Measurements from ENCODE around the gene TTPAL. TPM values are rescaled to one million over a fixed set of nuclear protein-coding genes. Genes with fewer than 3 reads are reported as not detected.

TTPAL gene
- total RNA-seq, 2 experiments from 2014 or later, result 5.6 to 18.8 TPM

GRCh38 chr20:44465001-44465560 lies 10.6 kb upstream of the TTPAL start:
- H3K9me3 ChIP-seq (ENCODE audit: low read length), result no peaks in the 10 kb centered on the region
- no peak overlapping the region for H3K4me2 ChIP-seq (ENCODE audit: low read length)
- BruUV-seq (replicated peaks), result no TSS peak
- H3K9me2 ChIP-seq (ENCODE audit: insufficient read depth, low read length), result no peaks in the 10 kb centered on the region
- no peak overlapping the region for H3K27ac ChIP-seq (ENCODE audit: low read depth, low read length, poor library complexity, severe bottlenecking)
- DNase-seq (ENCODE audit: low spot score), result no peak
- H2AFZ ChIP-seq (ENCODE audit: low read length), result no peak overlapping the region
- H3K4me3 ChIP-seq (ENCODE audit: low read depth, low read length, poor library complexity, severe bottlenecking), result no peak overlapping the region
- ChIA-PET POLR2A (no interaction called here), CTCF (ENCODE audit: unreplicated experiment) (interaction anchor here (0.6 kb wide), 1 partner anchor 155 kb away, joined by 3 read pairs; no protein-coding TSS in a partner anchor)
- H3K79me2 ChIP-seq (ENCODE audit: insufficient read depth, low read depth, low read length), result no peaks in the 10 kb centered on the region
- H4K20me1 ChIP-seq (ENCODE audit: insufficient read depth, low read length), result no peaks in the 10 kb centered on the region
- no peaks in the 10 kb centered on the region for H3K36me3 ChIP-seq (ENCODE audit: insufficient read depth, low read length)
- H3K4me1 ChIP-seq (ENCODE audit: insufficient read depth, low read length, poor library complexity, severe bottlenecking), result no peaks in the 10 kb centered on the region
- TF ChIP-seq, protein P1, sequence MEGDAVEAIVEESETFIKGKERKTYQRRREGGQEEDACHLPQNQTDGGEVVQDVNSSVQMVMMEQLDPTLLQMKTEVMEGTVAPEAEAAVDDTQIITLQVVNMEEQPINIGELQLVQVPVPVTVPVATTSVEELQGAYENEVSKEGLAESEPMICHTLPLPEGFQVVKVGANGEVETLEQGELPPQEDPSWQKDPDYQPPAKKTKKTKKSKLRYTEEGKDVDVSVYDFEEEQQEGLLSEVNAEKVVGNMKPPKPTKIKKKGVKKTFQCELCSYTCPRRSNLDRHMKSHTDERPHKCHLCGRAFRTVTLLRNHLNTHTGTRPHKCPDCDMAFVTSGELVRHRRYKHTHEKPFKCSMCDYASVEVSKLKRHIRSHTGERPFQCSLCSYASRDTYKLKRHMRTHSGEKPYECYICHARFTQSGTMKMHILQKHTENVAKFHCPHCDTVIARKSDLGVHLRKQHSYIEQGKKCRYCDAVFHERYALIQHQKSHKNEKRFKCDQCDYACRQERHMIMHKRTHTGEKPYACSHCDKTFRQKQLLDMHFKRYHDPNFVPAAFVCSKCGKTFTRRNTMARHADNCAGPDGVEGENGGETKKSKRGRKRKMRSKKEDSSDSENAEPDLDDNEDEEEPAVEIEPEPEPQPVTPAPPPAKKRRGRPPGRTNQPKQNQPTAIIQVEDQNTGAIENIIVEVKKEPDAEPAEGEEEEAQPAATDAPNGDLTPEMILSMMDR (conservative IDR thresholded peaks at IDR 0.05; ENCODE audit: low read length), result no peak
- no peak for TF ChIP-seq EZH2phosphoT487 (IDR thresholded peaks at IDR 0.05; ENCODE audit: borderline replicate concordance, low read depth, low read length)
- intact Hi-C loops (cut with micrococcal nuclease; ENCODE audit: unreplicated experiment), result no loop called here

GRCh38 chr20:44467289-44467883 lies 8.3 kb upstream of the TTPAL start:
- TF ChIP-seq EZH2phosphoT487 (IDR thresholded peaks at IDR 0.05; ENCODE audit: borderline replicate concordance, low read depth, low read length), result no peak
- TF ChIP-seq, protein P1 (conservative IDR thresholded peaks at IDR 0.05; ENCODE audit: low read length), result no peak
- DNase-seq (ENCODE audit: low spot score), result no peak
- CTCF ChIA-PET (ENCODE audit: unreplicated experiment), result no interaction called here
- POLR2A ChIA-PET, result no interaction called here
- no peak overlapping the region for H3K4me3 ChIP-seq (ENCODE audit: low read depth, low read length, poor library complexity, severe bottlenecking)
- no TSS peak for BruUV-seq (replicated peaks)
- H3K4me2 ChIP-seq (ENCODE audit: low read length), result no peak overlapping the region
- no peaks in the 10 kb centered on the region for H4K20me1 ChIP-seq (ENCODE audit: insufficient read depth, low read length)
- H2AFZ ChIP-seq (ENCODE audit: low read length), result no peak overlapping the region
- H3K27ac ChIP-seq (ENCODE audit: low read depth, low read length, poor library complexity, severe bottlenecking), result no peak overlapping the region
- H3K79me2 ChIP-seq (ENCODE audit: insufficient read depth, low read depth, low read length), result no peaks in the 10 kb centered on the region
- intact Hi-C loops (cut with micrococcal nuclease; ENCODE audit: unreplicated experiment), result no loop called here
- no peaks in the 10 kb centered on the region for H3K9me3 ChIP-seq (ENCODE audit: low read length)
- no peaks in the 10 kb centered on the region for H3K9me2 ChIP-seq (ENCODE audit: insufficient read depth, low read length)
- H3K4me1 ChIP-seq (ENCODE audit: insufficient read depth, low read length, poor library complexity, severe bottlenecking), result no peaks in the 10 kb centered on the region
- no peaks in the 10 kb centered on the region for H3K36me3 ChIP-seq (ENCODE audit: insufficient read depth, low read length)

DNA sequence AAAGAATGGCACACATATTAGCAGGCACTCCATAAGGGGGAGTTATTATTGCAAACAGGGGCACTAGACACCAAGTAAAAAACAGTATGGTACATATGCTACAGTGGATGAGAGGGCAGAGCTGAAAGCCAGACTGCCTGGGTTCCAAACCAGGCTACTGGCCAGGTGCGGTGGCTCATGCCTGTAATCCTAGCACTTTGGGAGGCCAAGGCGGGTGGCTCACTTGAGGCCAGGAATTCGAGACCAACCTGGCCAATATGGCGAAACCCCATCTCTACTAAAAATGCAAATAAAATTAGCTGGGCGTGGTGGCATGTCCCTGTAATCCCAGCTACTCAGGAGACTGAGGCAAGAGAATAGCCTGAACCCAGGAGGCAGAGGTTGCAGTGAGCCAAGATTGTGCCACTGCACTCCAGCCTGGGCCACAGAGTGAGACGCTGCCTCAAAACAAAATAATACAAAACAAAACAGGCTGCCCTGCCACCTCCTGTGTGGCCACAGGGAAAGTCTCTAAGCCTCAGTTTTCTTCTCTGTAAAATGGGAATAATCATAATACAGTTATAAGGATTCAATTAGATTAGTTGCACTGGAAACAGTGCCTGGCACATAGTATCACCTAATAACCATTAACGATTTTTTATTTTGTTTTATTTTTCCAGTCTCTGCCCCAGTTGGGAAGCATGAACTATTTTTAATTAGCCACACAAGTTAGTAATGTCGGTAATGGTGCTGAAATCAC lies 7.5 kb upstream of the TTPAL start:
- Histone ChIP-seq H3K9me3 (ENCODE audit: low read length) (no peaks in the 10 kb centered on the region), H3K9me2 (ENCODE audit: insufficient read depth, low read length) (no peaks in the 10 kb centered on the region), H3K36me3 (ENCODE audit: insufficient read depth, low read length) (no peaks in the 10 kb centered on the region), H4K20me1 (ENCODE audit: insufficient read depth, low read length) (no peaks in the 10 kb centered on the region), H2AFZ (ENCODE audit: low read length) (no peak overlapping the region), H3K4me1 (ENCODE audit: insufficient read depth, low read length, poor library complexity, severe bottlenecking) (no peaks in the 10 kb centered on the region), H3K27ac (ENCODE audit: low read depth, low read length, poor library complexity, severe bottlenecking) (no peak overlapping the region), H3K79me2 (ENCODE audit: insufficient read depth, low read depth, low read length) (no peaks in the 10 kb centered on the region), H3K4me3 (ENCODE audit: low read depth, low read length, poor library complexity, severe bottlenecking) (no peak overlapping the region), H3K4me2 (ENCODE audit: low read length) (no peak overlapping the region)
- no TSS peak for BruUV-seq (replicated peaks)
- no peak for DNase-seq (ENCODE audit: low spot score)
- intact Hi-C loops (cut with micrococcal nuclease; ENCODE audit: unreplicated experiment), result no loop called here
- POLR2A ChIA-PET, result no interaction called here
- CTCF ChIA-PET (ENCODE audit: unreplicated experiment), result no interaction called here
- TF ChIP-seq EZH2phosphoT487 (IDR thresholded peaks at IDR 0.05; ENCODE audit: borderline replicate concordance, low read depth, low read length), result no peak
- TF ChIP-seq, protein P1 (conservative IDR thresholded peaks at IDR 0.05; ENCODE audit: low read length), result no peak
